ENCODE results near the gene MIS18BP1. TPM values are rescaled to one million over a fixed set of nuclear protein-coding genes. Genes with fewer than 3 reads are reported as not detected.
A peak's percentile ranks its signal among the peaks of the same experiment; 100 is the strongest.
"Not testable (repeated sequence)": the region's sequence is repeated elsewhere in the genome, so short reads cannot be mapped to it uniquely, and the experiment has no call there.

Gene MIS18BP1
- total RNA-seq, 1 experiment from 2014 or later = 54.4 TPM

DNA sequence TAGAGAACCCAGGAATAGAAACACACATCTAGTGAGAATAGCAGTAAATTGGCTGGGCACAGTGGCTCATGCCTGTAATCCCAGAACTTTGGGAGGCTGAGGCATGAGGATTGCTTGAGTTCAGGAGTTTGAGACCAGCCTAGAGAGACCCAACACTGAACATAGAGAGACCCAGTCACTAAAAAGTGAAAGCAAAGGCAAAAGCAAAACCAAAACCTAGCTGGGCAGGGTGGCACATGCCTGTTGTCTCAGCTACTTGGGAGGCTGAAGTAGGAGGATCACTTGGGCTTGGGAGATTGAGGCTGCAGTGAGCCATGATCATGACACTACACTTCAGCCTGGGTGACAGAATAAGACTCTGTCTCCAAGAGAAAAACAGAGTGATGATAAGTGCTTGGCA is 37.5 kb upstream of the MIS18BP1 start:
- CTCF ChIA-PET = no interaction called here
- Histone ChIP-seq H3K79me2 (ENCODE audit: low read depth) (no peaks in the 10 kb centered on the region), H3K4me2 (no peak overlapping the region), H3K27ac (no peak overlapping the region), H4K20me1 (ENCODE audit: insufficient read depth) (no peaks in the 10 kb centered on the region), H3K36me3 (ENCODE audit: low read depth) (no peaks in the 10 kb centered on the region), H3K4me1 (replicated peaks; ENCODE audit: insufficient read depth) (no peaks in the 10 kb centered on the region), H3K27me3 (ENCODE audit: insufficient read depth, low read depth) (no peaks in the 10 kb centered on the region), H3F3A (ENCODE audit: insufficient read depth, low read depth) (no peaks in the 10 kb centered on the region), H3K4me3 (no peak overlapping the region), H3K9me2 (ENCODE audit: insufficient read depth) (peaks cover 4% of the 10 kb centered on the region; the same call in 1 of the 2 replicates), H3K9me3 (ENCODE audit: insufficient read depth, low read depth) (no peaks in the 10 kb centered on the region), H2AFZ (no peak overlapping the region)
- no TSS peak for BruUV-seq (replicated peaks)
- intact Hi-C loops (cut with micrococcal nuclease; ENCODE audit: unreplicated experiment) = no loop called here
- DNase-seq = no peak
- TF ChIP-seq EZH2 (IDR thresholded peaks at IDR 0.05; ENCODE audit: low read depth) = no peak
- TF ChIP-seq CTCF (conservative IDR thresholded peaks at IDR 0.05) = no peak
- POLR2A ChIA-PET (ENCODE audit: unreplicated experiment) = no interaction called here

GRCh38 chr14:45287610-45288009 is 34.6 kb upstream of the MIS18BP1 start:
- DNase-seq = no peak
- no peaks in the 10 kb centered on the region for H3K27me3 ChIP-seq (ENCODE audit: insufficient read depth, low read depth)
- ChIA-PET CTCF (no interaction called here), POLR2A (ENCODE audit: unreplicated experiment) (no interaction called here)
- BruUV-seq (replicated peaks) = no TSS peak
- no peaks in the 10 kb centered on the region for H3K4me1 ChIP-seq (replicated peaks; ENCODE audit: insufficient read depth)
- H3K9me3 ChIP-seq (ENCODE audit: insufficient read depth, low read depth) = peaks cover 5% of the 10 kb centered on the region; the same call in 1 of the 2 replicates
- H3F3A ChIP-seq (ENCODE audit: insufficient read depth, low read depth) = no peaks in the 10 kb centered on the region
- H3K4me2 ChIP-seq = no peak overlapping the region
- H4K20me1 ChIP-seq (ENCODE audit: insufficient read depth) = no peaks in the 10 kb centered on the region
- peak; percentile 34 for TF ChIP-seq CTCF (conservative IDR thresholded peaks at IDR 0.05)
- TF ChIP-seq EZH2 (IDR thresholded peaks at IDR 0.05; ENCODE audit: low read depth) = no peak
- intact Hi-C loops (cut with micrococcal nuclease; ENCODE audit: unreplicated experiment) = no loop called here
- no peaks in the 10 kb centered on the region for H3K79me2 ChIP-seq (ENCODE audit: low read depth)
- H3K36me3 ChIP-seq (ENCODE audit: low read depth) = no peaks in the 10 kb centered on the region
- H3K9me2 ChIP-seq (ENCODE audit: insufficient read depth) = peaks cover 4% of the 10 kb centered on the region; the same call in 1 of the 2 replicates
- no peak overlapping the region for H3K27ac ChIP-seq
- no peak overlapping the region for H3K4me3 ChIP-seq
- H2AFZ ChIP-seq = no peak overlapping the region

GRCh38 chr14:45284802-45285201 is 31.8 kb upstream of the MIS18BP1 start:
- no peaks in the 10 kb centered on the region for H3K36me3 ChIP-seq (ENCODE audit: low read depth)
- H3K4me2 ChIP-seq = no peak overlapping the region
- no peak for DNase-seq
- H3K4me3 ChIP-seq = no peak overlapping the region
- no peaks in the 10 kb centered on the region for H3K9me2 ChIP-seq (ENCODE audit: insufficient read depth)
- no peak overlapping the region for H2AFZ ChIP-seq
- H4K20me1 ChIP-seq (ENCODE audit: insufficient read depth) = no peaks in the 10 kb centered on the region
- H3K79me2 ChIP-seq (ENCODE audit: low read depth) = no peaks in the 10 kb centered on the region
- H3F3A ChIP-seq (ENCODE audit: insufficient read depth, low read depth) = no peaks in the 10 kb centered on the region
- H3K9me3 ChIP-seq (ENCODE audit: insufficient read depth, low read depth) = peaks cover 6% of the 10 kb centered on the region; the same call in 1 of the 2 replicates
- H3K27ac ChIP-seq = no peak overlapping the region
- BruUV-seq (replicated peaks) = no TSS peak
- ChIA-PET CTCF (no interaction called here), POLR2A (ENCODE audit: unreplicated experiment) (no interaction called here)
- no peaks in the 10 kb centered on the region for H3K27me3 ChIP-seq (ENCODE audit: insufficient read depth, low read depth)
- no peaks in the 10 kb centered on the region for H3K4me1 ChIP-seq (replicated peaks; ENCODE audit: insufficient read depth)
- TF ChIP-seq EZH2 (IDR thresholded peaks at IDR 0.05; ENCODE audit: low read depth) (no peak), CTCF (conservative IDR thresholded peaks at IDR 0.05) (no peak; the same call in 1 of the 2 replicates)
- intact Hi-C loops (cut with micrococcal nuclease; ENCODE audit: unreplicated experiment) = no loop called here

DNA sequence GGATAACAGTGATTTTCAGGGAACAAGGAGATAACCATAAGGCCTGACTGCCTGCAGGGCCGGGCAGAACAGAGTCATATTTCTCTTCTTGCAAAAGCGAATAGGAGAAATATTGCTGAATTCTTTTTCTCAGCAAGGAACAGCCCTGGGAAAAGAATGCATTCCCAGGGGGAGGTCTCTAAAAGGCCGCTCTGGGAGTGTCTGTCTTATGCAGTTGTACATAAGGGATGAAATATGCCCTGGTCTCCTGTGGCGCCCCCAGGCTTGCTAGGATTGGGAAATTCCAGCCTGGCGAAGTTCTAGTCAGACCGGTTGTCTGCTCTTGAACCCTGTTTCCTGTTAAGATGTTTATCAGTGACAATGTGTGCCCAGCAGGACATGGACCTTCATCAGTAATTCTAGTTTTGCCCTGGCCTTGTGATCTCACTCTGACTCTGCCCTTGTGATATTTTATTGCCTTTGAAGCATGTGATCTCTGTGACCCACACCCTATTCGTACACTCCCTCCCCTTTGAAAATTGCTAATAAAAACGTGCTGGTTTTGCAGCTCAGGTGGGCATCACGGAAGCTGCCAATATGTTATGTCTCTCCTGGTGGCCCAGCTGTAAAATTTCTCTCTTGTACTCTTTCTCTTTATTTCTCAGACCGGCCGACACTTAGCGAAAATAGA is 28.9 kb upstream of the MIS18BP1 start:
- H3K4me3 ChIP-seq; H3K9me2 ChIP-seq (ENCODE audit: insufficient read depth); H3K27ac ChIP-seq; H3K9me3 ChIP-seq (ENCODE audit: insufficient read depth, low read depth); H3F3A ChIP-seq (ENCODE audit: insufficient read depth, low read depth); POLR2A ChIA-PET (ENCODE audit: unreplicated experiment); H3K79me2 ChIP-seq (ENCODE audit: low read depth); H4K20me1 ChIP-seq (ENCODE audit: insufficient read depth); H3K36me3 ChIP-seq (ENCODE audit: low read depth); H3K4me2 ChIP-seq; DNase-seq; BruUV-seq (replicated peaks); H3K4me1 ChIP-seq (replicated peaks; ENCODE audit: insufficient read depth); intact Hi-C loops (cut with micrococcal nuclease; ENCODE audit: unreplicated experiment); CTCF ChIA-PET; H3K27me3 ChIP-seq (ENCODE audit: insufficient read depth, low read depth); H2AFZ ChIP-seq: not testable (repeated sequence)
